ENCODE measurements around the gene LAMB3. TPM values are rescaled to one million over a fixed set of nuclear protein-coding genes. Genes with fewer than 3 reads are reported as not detected.

Gene LAMB3
- total RNA-seq, 1 experiment from 2014 or later: 70.2 TPM

- TF ChIP-seq, protein P1, sequence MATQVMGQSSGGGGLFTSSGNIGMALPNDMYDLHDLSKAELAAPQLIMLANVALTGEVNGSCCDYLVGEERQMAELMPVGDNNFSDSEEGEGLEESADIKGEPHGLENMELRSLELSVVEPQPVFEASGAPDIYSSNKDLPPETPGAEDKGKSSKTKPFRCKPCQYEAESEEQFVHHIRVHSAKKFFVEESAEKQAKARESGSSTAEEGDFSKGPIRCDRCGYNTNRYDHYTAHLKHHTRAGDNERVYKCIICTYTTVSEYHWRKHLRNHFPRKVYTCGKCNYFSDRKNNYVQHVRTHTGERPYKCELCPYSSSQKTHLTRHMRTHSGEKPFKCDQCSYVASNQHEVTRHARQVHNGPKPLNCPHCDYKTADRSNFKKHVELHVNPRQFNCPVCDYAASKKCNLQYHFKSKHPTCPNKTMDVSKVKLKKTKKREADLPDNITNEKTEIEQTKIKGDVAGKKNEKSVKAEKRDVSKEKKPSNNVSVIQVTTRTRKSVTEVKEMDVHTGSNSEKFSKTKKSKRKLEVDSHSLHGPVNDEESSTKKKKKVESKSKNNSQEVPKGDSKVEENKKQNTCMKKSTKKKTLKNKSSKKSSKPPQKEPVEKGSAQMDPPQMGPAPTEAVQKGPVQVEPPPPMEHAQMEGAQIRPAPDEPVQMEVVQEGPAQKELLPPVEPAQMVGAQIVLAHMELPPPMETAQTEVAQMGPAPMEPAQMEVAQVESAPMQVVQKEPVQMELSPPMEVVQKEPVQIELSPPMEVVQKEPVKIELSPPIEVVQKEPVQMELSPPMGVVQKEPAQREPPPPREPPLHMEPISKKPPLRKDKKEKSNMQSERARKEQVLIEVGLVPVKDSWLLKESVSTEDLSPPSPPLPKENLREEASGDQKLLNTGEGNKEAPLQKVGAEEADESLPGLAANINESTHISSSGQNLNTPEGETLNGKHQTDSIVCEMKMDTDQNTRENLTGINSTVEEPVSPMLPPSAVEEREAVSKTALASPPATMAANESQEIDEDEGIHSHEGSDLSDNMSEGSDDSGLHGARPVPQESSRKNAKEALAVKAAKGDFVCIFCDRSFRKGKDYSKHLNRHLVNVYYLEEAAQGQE (IDR thresholded peaks at IDR 0.05; ENCODE audit: low read depth): no peak
Measured at GRCh38 chr1:209614906-209615305, 37.3 kb downstream of the LAMB3 start (continued).

DNA sequence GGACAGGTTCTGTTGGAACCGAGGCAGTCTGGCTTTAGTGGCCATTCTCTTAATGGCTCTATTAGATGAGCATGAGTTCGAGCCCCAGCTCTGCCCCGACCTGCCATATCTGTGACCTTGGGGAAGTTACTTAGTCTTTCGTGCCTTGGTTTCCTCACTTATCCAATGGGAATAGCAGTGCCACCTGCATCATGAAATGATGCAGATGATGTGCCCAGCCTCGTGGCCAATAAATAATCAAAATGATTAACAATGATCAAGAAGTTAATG is 38.1 kb downstream of the LAMB3 start:
- H3K79me2 ChIP-seq (ENCODE audit: insufficient read depth, low read length): no peaks in the 10 kb centered on the region
- no peaks in the 10 kb centered on the region for H3K27me3 ChIP-seq (ENCODE audit: insufficient read depth, low read length)
- no peak overlapping the region for H3K4me2 ChIP-seq (ENCODE audit: low read length)
- TF ChIP-seq, protein P2, sequence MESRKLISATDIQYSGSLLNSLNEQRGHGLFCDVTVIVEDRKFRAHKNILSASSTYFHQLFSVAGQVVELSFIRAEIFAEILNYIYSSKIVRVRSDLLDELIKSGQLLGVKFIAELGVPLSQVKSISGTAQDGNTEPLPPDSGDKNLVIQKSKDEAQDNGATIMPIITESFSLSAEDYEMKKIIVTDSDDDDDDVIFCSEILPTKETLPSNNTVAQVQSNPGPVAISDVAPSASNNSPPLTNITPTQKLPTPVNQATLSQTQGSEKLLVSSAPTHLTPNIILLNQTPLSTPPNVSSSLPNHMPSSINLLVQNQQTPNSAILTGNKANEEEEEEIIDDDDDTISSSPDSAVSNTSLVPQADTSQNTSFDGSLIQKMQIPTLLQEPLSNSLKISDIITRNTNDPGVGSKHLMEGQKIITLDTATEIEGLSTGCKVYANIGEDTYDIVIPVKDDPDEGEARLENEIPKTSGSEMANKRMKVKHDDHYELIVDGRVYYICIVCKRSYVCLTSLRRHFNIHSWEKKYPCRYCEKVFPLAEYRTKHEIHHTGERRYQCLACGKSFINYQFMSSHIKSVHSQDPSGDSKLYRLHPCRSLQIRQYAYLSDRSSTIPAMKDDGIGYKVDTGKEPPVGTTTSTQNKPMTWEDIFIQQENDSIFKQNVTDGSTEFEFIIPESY (IDR thresholded peaks at IDR 0.05; ENCODE audit: extremely low read depth, insufficient replicate concordance, low read length): no peak
- TF ChIP-seq CEBPB (IDR thresholded peaks at IDR 0.05; ENCODE audit: low read depth) (no peak), ZNF274 (IDR thresholded peaks at IDR 0.05; ENCODE audit: low read depth, low read length) (no peak), EZH2phosphoT487 (IDR thresholded peaks at IDR 0.05; ENCODE audit: borderline replicate concordance) (no peak), POLR2AphosphoS5 (IDR thresholded peaks at IDR 0.05; ENCODE audit: low read depth, low read length) (no peak), CBX3 (IDR thresholded peaks at IDR 0.05; ENCODE audit: low read depth) (no peak), SRF (IDR thresholded peaks at IDR 0.05; ENCODE audit: low read depth) (no peak), RAD21 (IDR thresholded peaks at IDR 0.05; ENCODE audit: low read depth) (no peak), SIN3A (IDR thresholded peaks at IDR 0.05; ENCODE audit: low read depth) (no peak), SP1 (IDR thresholded peaks at IDR 0.05; ENCODE audit: low read depth) (no peak), JUND (IDR thresholded peaks at IDR 0.05) (no peak), ZFX (IDR thresholded peaks at IDR 0.05) (no peak)
- TF ChIP-seq, protein P3, sequence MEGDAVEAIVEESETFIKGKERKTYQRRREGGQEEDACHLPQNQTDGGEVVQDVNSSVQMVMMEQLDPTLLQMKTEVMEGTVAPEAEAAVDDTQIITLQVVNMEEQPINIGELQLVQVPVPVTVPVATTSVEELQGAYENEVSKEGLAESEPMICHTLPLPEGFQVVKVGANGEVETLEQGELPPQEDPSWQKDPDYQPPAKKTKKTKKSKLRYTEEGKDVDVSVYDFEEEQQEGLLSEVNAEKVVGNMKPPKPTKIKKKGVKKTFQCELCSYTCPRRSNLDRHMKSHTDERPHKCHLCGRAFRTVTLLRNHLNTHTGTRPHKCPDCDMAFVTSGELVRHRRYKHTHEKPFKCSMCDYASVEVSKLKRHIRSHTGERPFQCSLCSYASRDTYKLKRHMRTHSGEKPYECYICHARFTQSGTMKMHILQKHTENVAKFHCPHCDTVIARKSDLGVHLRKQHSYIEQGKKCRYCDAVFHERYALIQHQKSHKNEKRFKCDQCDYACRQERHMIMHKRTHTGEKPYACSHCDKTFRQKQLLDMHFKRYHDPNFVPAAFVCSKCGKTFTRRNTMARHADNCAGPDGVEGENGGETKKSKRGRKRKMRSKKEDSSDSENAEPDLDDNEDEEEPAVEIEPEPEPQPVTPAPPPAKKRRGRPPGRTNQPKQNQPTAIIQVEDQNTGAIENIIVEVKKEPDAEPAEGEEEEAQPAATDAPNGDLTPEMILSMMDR (IDR thresholded peaks at IDR 0.05 in 2 of 3, conservative IDR thresholded peaks at IDR 0.05 in 1 of 3; ENCODE audit: borderline replicate concordance in 1 of 3, insufficient read depth in 1 of 3, low read depth in 2 of 3, low read length in 2 of 3): no peak
- TF ChIP-seq, protein P1 (IDR thresholded peaks at IDR 0.05; ENCODE audit: low read depth): no peak
- TF ChIP-seq, protein P4, sequence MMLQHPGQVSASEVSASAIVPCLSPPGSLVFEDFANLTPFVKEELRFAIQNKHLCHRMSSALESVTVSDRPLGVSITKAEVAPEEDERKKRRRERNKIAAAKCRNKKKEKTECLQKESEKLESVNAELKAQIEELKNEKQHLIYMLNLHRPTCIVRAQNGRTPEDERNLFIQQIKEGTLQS (IDR thresholded peaks at IDR 0.05): no peak
- no peaks in the 10 kb centered on the region for H3K9me2 ChIP-seq (ENCODE audit: insufficient read depth)
- H4K20me1 ChIP-seq (ENCODE audit: insufficient read depth): no peaks in the 10 kb centered on the region
- H3K27ac ChIP-seq (ENCODE audit: low read depth, low read length): no peak overlapping the region
- ChIA-PET RAD21 (ENCODE audit: low non-redundant PET in 1 of 2, low total read pairs in 2 of 2, uncharacterized antibody in 2 of 2, unreplicated experiment in 2 of 2) (no interaction called here), CTCF (no interaction called here), POLR2A (no interaction called here)
- peaks cover 0 to 6% of the 10 kb centered on the region in 2 experiments; a peak in 1 of 4 replicates for H3K4me1 ChIP-seq (ENCODE audit: control insufficient read depth in 1 of 2, insufficient read depth in 2 of 2, low read length in 2 of 2)
- H2AFZ ChIP-seq (ENCODE audit: low read depth, low read length, poor library complexity, severe bottlenecking): no peak overlapping the region
- intact Hi-C loops (cut with micrococcal nuclease): no loop called here
- BruUV-seq (replicated peaks): no TSS peak
- ATAC-seq (no peak), DNase-seq (ENCODE audit: low read depth, low spot score) (no peak)
- no peak overlapping the region for H3K9ac ChIP-seq (ENCODE audit: low read length)
- H3K36me3 ChIP-seq (ENCODE audit: control insufficient read depth in 1 of 2, insufficient read depth in 2 of 2, low read length in 2 of 2): peaks cover 0 to 11% of the 10 kb centered on the region in 2 experiments; a peak in 2 of 4 replicates
- no peak overlapping the region for H3K4me3 ChIP-seq (replicated peaks in 1 of 2; ENCODE audit: low read depth in 1 of 2, low read length in 2 of 2)
- no peaks in the 10 kb centered on the region for H3K9me3 ChIP-seq (ENCODE audit: control insufficient read depth in 1 of 2, insufficient read depth in 1 of 2, low read depth in 1 of 2, low read length in 2 of 2)
